Gastrocnemius medialis (tissue), 4 donors: ENCODE data around the gene RNF207.

ENCODE experiments used
- POLR2A ChIP-seq, 2 donors: fragments of 450-650 bp; IDR thresholded peaks; one replicate each; pipeline ENCODE4 v1.6.1; 2017; ENCODE audit warnings: antibody characterized with exemption in 2 of 2, mild to moderate bottlenecking in 2 of 2, moderate library complexity in 2 of 2
- TF ChIP-seq, protein P1 (sequence below), 5 experiments: fragments of 450-650 bp in 3 of 5; fragments of 200-600 bp in 2 of 5; sonication (generic) in 2 of 5; IDR thresholded peaks in 4 of 5; conservative IDR thresholded peaks in 1 of 5; 1 replicate in 4 of 5; 2 replicates in 1 of 5; pipeline ENCODE4 v1.5.1; 2016 to 2019; ENCODE audit warnings: antibody characterized with exemption in 5 of 5, mild to moderate bottlenecking in 3 of 5, moderate library complexity in 3 of 5

DNA sequence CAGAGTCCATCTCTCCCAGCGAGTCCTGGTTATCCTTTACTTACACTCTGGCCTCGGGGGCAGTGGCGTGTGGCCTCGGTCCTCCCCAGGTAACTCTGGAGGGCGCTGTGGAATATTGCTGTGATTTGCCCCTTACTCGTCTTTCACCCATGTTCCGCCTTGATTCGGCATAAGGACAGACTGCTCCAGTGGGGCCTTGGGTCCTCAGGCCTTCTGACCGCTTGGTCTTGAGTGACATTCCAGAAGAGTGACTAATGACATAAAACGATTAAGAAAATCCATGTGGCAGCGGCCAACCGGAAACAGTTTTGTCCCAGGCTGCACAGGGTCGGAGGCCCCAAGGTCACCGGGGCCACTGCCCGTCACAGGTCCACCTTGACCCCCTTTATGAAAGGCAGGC lies 18.8 kb downstream of the RNF207 start:
- TF ChIP-seq POLR2A (IDR thresholded peaks at IDR 0.05), result no peak
- TF ChIP-seq, protein P1, sequence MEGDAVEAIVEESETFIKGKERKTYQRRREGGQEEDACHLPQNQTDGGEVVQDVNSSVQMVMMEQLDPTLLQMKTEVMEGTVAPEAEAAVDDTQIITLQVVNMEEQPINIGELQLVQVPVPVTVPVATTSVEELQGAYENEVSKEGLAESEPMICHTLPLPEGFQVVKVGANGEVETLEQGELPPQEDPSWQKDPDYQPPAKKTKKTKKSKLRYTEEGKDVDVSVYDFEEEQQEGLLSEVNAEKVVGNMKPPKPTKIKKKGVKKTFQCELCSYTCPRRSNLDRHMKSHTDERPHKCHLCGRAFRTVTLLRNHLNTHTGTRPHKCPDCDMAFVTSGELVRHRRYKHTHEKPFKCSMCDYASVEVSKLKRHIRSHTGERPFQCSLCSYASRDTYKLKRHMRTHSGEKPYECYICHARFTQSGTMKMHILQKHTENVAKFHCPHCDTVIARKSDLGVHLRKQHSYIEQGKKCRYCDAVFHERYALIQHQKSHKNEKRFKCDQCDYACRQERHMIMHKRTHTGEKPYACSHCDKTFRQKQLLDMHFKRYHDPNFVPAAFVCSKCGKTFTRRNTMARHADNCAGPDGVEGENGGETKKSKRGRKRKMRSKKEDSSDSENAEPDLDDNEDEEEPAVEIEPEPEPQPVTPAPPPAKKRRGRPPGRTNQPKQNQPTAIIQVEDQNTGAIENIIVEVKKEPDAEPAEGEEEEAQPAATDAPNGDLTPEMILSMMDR (IDR thresholded peaks at IDR 0.05 in 4 of 5, conservative IDR thresholded peaks at IDR 0.05 in 1 of 5), result no peak
